ENCODE results near the gene MYBPC3.

MYBPC3 gene

DNA sequence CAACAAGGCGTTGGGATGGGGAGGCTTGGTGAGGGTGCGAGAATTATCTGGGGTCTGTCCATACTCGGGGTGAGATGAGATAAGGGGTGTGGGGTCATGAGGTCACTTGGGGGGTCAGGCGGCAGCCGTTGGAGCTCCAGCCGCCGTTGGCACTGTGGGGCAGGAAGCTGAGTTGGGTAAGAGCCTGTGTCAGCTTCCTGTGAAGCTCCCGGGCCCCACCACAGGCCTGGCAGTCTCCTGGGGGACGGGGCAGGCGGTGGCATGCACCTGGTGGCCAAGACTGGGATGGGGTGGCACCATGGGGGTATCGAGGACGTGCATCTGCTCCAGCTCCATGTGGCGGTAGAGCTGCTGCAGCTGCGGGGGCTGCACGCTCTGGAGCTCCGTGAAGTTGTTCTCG lies 7.1 kb upstream of the MYBPC3 start:
- no peak for DNase-seq (ENCODE audit: low read depth)
- TF ChIP-seq, protein P1, sequence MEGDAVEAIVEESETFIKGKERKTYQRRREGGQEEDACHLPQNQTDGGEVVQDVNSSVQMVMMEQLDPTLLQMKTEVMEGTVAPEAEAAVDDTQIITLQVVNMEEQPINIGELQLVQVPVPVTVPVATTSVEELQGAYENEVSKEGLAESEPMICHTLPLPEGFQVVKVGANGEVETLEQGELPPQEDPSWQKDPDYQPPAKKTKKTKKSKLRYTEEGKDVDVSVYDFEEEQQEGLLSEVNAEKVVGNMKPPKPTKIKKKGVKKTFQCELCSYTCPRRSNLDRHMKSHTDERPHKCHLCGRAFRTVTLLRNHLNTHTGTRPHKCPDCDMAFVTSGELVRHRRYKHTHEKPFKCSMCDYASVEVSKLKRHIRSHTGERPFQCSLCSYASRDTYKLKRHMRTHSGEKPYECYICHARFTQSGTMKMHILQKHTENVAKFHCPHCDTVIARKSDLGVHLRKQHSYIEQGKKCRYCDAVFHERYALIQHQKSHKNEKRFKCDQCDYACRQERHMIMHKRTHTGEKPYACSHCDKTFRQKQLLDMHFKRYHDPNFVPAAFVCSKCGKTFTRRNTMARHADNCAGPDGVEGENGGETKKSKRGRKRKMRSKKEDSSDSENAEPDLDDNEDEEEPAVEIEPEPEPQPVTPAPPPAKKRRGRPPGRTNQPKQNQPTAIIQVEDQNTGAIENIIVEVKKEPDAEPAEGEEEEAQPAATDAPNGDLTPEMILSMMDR (conservative IDR thresholded peaks at IDR 0.05; ENCODE audit: control insufficient read depth, insufficient read depth, low read depth, low read length), result no peak
- no peak overlapping the region for H3K4me3 ChIP-seq (ENCODE audit: control insufficient read depth, low read depth, low read length)

DNA sequence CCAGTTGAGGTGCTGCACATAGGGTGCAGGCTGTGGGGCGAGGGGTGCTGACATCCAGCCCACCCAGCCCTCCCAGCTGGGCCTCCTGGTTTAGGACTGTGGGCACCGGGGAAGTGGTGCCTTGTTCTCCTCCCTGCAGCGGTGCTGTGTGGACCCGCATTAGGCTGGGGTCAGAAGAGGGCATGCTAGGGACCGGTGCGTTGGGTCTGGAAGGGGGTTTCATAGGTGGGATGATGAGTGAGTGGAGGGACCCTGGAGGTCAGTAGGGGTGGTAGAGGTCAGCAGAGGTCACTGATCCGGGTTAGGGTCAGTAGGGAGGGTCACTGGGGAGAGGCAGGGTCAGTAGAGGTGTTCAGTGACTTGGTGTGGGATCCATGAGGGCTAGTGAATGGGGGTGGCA lies 6.7 kb upstream of the MYBPC3 start:
- TF ChIP-seq, protein P1 (conservative IDR thresholded peaks at IDR 0.05; ENCODE audit: control insufficient read depth, insufficient read depth, low read depth, low read length), result no peak
- no peak overlapping the region for H3K4me3 ChIP-seq (ENCODE audit: control insufficient read depth, low read depth, low read length)
- DNase-seq (ENCODE audit: low read depth), result no peak

DNA sequence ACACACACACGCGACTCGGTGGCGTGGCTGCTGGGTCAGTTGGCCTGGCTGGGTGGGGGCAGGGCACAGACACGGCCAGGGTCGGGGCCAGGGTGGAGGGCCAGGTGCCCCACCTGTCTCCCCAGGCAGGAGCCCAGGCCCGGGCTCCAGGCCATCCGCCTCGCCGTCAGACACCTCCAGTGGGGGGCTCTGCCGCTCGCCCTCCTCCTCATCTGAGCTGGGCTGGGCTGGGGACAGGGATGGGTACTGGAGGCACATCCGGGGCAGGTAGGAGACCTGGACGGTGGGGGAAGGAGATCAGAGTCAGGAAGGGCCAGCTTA lies 6.2 kb upstream of the MYBPC3 start:
- no peak overlapping the region for H3K4me3 ChIP-seq (ENCODE audit: control insufficient read depth, low read depth, low read length)
- DNase-seq (ENCODE audit: low read depth), result no peak
- TF ChIP-seq, protein P1 (conservative IDR thresholded peaks at IDR 0.05; ENCODE audit: control insufficient read depth, insufficient read depth, low read depth, low read length), result no peak

DNA sequence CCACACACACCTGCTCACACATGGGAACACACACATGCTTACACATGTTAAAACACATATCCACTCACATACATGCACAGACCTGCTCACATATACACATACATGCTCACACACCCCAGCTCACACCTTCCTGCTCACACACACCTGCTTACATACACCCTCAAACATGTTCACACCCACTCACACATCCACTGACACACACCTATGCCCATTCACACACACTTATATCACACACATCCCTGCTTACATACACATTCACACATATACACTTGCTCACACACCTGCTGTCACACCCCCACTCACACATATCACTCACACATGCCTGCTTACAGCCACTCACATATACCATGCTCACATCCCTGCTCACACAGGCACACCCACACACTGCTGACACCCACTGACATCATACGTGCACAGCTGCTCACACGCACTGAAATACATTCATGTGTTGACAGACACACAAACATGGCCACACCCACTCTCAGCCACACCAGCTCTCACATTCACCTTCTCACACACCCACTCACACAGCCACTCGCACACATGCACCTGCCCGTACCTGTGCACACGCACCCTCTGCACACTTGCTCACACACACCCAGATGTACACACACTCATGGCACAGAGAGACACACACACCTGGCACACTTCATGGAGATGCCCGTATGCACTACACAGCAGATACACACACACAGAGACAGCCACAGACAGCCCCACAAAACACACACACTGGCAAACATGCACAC lies 5.7 kb upstream of the MYBPC3 start:
- no peak for DNase-seq (ENCODE audit: low read depth)
- H3K4me3 ChIP-seq (ENCODE audit: control insufficient read depth, low read depth, low read length), result no peak overlapping the region
- TF ChIP-seq, protein P1 (conservative IDR thresholded peaks at IDR 0.05; ENCODE audit: control insufficient read depth, insufficient read depth, low read depth, low read length), result no peak

DNA sequence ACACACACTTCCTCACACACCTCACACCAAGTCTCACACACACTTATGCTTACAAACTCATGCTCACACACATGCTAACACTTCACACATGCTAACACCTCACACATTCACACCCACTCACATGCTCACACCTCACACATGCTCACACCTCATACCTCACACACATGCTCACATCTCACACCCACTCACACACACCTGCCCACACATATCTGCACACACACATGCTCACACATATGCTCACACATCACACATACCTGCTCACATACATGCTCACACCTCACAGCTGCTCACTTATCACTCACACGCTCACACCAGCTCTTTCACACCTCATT lies 4.5 kb upstream of the MYBPC3 start:
- TF ChIP-seq, protein P1 (conservative IDR thresholded peaks at IDR 0.05; ENCODE audit: control insufficient read depth, insufficient read depth, low read depth, low read length), result no peak
- no peak overlapping the region for H3K4me3 ChIP-seq (ENCODE audit: control insufficient read depth, low read depth, low read length)
- DNase-seq (ENCODE audit: low read depth), result no peak

DNA sequence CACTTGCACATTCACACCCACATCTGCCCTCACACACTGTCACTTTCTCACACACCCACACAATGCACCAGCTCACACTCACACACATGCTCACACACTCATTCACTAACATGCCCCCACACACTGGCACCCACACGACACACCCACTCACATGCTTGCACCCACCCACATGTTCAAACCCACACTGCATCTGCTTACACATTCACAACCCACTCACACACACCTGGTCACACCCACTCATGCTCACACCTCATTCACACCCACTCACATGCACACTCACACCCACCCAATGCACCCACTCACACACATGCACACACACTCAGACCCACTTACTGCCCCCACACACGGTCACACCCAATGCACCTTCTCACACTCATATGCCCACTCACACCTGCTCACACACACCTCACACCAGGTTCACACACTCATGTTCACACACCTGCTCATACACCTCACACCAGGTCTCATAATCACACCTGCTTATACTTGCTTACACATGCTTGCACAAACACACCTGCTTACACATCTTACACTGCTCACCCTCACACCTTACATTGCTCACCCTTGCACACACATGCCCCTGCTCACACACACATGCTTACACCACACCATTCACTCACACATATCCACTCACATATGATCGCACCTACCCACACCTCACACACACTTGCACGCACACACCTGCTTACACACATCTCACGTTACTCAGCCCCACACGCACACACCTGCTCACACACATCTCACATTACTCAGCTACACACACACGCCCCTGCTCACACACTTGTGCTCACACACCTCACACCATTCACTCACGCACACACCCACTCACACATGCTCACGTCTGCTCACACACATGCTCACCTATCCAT lies 3.9 kb upstream of the MYBPC3 start:
- TF ChIP-seq, protein P1 (conservative IDR thresholded peaks at IDR 0.05; ENCODE audit: control insufficient read depth, insufficient read depth, low read depth, low read length), result no peak

More for the DNA sequence above, 3.9 kb upstream of the MYBPC3 start:
- no peak for DNase-seq (ENCODE audit: low read depth)
- H3K4me3 ChIP-seq (ENCODE audit: control insufficient read depth, low read depth, low read length), result no peak overlapping the region
